GM21390 (cell line): ENCODE data around the gene TTC21A.
"Not testable (repeated sequence)": the region's sequence is repeated elsewhere in the genome, so short reads cannot be mapped to it uniquely, and the experiment has no call there.

Experiments used
- ATAC-seq: cut with Tn5 transposase; IDR thresholded peaks from one replicate; pipeline ENCODE4 v1.9.1; 2021; ENCODE audit not compliant: unreplicated experiment

Gene TTC21A

GRCh38 chr3:39107388-39108199, at the start of gene TTC21A, which contains the start of gene GORASP1:
Gene TTC21A, plus strand, starts transcription at chr3:39107680. Its CDS starts 158 bp downstream, at chr3:39107838.
Gene GORASP1, minus strand, starts transcription at chr3:39107627. Its CDS starts 86 bp downstream, at chr3:39107541.
- ATAC-seq = peak; percentile 50

GRCh38 chr3:39061228-39061627, 46.3 kb upstream of the TTC21A start:
- ATAC-seq = not testable (repeated sequence)

- no peak for ATAC-seq
These were observed 45.3 kb upstream of the TTC21A start for GRCh38 chr3:39062180-39062579.

- ATAC-seq = no peak
These were observed 44.3 kb upstream of the TTC21A start for GRCh38 chr3:39063143-39063542.

GRCh38 chr3:39064646-39065045, 42.8 kb upstream of the TTC21A start:
- no peak for ATAC-seq

GRCh38 chr3:39065197-39065596, 42.3 kb upstream of the TTC21A start:
- peak; percentile 99 for ATAC-seq

GRCh38 chr3:39067286-39067685, 40.2 kb upstream of the TTC21A start:
- no peak for ATAC-seq

- no peak for ATAC-seq
These were observed 38.9 kb upstream of the TTC21A start for GRCh38 chr3:39068556-39068955.

GRCh38 chr3:39075910-39076309, 31.6 kb upstream of the TTC21A start:
- no peak for ATAC-seq

GRCh38 chr3:39079530-39079929, 27.9 kb upstream of the TTC21A start:
- no peak for ATAC-seq

GRCh38 chr3:39080026-39080425, 27.5 kb upstream of the TTC21A start:
- no peak for ATAC-seq

- no peak for ATAC-seq
These were observed 24.7 kb upstream of the TTC21A start for GRCh38 chr3:39082666-39083313.

- ATAC-seq = peak; percentile 85
These were observed 21.3 kb upstream of the TTC21A start for GRCh38 chr3:39086144-39086543.

GRCh38 chr3:39088456-39088855, 19.0 kb upstream of the TTC21A start:
- ATAC-seq = no peak

- ATAC-seq = no peak
These were observed 18.6 kb upstream of the TTC21A start for GRCh38 chr3:39088889-39089288.

GRCh38 chr3:39090922-39091321, 16.6 kb upstream of the TTC21A start:
- ATAC-seq = no peak

GRCh38 chr3:39094851-39095677, 12.4 kb upstream of the TTC21A start:
- ATAC-seq = no peak

GRCh38 chr3:39095778-39096177, 11.7 kb upstream of the TTC21A start:
- ATAC-seq = no peak

GRCh38 chr3:39096775-39097174, 10.7 kb upstream of the TTC21A start:
- no peak for ATAC-seq

GRCh38 chr3:39097716-39098472, 9.6 kb upstream of the TTC21A start:
- no peak for ATAC-seq
